Measurements from ENCODE around the gene RTEL1. TPM values are rescaled to one million over a fixed set of nuclear protein-coding genes. Genes with fewer than 3 reads are reported as not detected.
"Not testable (repeated sequence)": the region's sequence is repeated elsewhere in the genome, so short reads cannot be mapped to it uniquely, and the experiment has no call there.

RTEL1 gene
- total RNA-seq, 1 donor from 2014 or later = 4.6 TPM

DNA sequence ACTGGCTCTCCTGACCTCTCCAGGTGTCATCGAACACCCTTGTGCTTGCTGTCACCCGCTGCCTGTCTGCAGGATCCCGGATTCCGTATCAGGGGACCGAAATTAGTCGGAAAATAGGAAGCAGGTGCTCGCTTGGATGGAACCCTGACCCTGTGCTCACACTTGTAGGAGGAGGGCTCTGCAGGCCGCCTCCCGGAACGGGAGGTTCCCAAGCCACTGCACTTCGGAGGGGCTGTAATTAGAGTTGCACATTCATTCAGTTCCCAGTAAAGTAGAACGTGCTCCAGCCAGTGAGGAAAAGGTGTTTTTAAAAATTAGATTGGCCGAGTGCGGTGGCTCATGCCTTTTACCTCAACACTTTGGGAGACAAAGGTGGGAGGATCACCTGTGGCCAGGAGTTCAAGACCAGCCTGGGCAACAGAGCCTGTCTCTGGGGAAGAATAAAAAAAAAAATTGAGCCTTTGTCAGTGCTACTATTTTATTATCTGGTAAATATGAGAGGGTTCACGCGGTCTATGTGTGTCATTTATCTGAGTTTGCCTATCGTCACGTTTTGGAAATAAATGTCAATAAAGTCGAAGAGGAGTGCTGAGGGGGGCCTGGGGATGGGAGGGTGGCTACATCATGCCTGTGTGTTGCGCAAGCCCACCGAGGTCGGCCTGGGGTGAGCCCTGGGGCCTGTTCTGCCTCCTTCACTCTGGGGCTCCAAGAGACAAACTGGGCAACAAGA, 29.7 kb upstream of the RTEL1 start:
- peak; percentile 85 to 86 for DNase-seq (ENCODE audit: low read depth in 2 of 2)

GRCh38 chr20:63630956-63631355, 27.2 kb upstream of the RTEL1 start:
- DNase-seq (ENCODE audit: low read depth in 2 of 2) = not testable (repeated sequence)

GRCh38 chr20:63631426-63631825, 26.7 kb upstream of the RTEL1 start:
- DNase-seq (ENCODE audit: low read depth in 2 of 2) = peak in 1 of 2 donors; percentile 61

DNA sequence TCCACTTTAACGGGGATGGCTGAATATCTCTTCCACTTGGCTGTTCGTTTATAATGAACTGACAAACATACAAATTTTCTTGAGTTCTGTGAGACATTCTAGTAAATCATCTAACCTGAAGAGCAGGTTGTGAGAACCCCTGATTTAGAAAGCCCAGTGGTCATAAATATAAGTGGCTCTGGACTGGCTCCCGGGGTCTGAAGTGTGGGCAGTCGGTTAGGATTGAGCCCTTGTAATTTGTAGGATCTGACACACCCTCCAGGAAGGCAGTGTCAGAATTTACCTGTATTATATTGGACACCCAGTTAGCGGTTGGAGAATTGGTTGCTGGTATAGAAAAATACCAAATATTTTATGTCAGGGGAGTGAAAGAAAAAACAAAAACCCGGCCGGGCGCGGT, 24.4 kb upstream of the RTEL1 start:
- no peak for DNase-seq (ENCODE audit: low read depth in 2 of 2)

GRCh38 chr20:63635431-63636141, 22.5 kb upstream of the RTEL1 start:
- no peak for DNase-seq (ENCODE audit: low read depth in 2 of 2)

GRCh38 chr20:63636752-63637628, 21.1 kb upstream of the RTEL1 start:
- DNase-seq (ENCODE audit: low read depth in 2 of 2) = no peak

DNA sequence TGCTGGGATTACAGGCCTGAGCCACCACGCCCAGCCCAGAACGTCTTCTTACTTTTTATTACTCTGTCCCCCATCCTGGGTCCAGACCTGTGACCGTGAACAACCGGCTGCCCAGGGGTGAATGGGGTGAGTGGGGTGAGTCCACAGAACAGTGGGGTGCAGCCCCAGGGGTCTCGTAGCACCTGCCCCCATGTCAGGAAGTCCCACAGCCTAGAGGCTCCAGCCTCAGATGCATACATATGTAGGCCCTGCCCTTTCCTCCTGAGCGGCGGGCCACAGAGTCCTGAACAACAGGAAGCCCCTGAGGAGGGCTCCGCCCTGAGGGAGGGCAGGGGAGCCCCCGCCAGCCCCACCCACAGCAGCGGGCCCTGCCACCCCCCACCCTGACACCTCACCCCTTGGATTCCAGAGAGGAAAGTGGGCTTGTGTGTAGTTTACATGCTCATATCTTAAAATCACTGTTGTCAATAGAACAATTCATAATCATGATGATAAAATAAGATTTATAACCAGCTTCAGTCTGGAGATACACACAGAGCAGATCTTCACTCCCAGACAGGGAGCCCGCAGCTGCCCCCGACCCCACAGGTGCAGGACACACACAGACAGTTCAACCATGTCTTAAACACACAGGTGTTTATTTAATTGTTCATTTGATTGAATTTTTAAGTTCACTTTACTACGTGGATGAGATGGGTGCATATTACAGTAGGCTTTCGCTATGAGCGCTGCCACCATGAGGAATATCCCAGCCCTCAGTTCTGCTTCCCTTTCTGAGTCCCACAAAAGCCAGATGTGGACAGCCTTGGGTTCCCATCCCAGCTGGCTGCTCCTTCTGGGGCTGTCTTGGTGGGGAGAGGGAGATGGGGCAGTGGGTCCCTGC, 18.8 kb upstream of the RTEL1 start:
- peak; percentile 40 to 52 for DNase-seq (ENCODE audit: low read depth in 2 of 2)

DNA sequence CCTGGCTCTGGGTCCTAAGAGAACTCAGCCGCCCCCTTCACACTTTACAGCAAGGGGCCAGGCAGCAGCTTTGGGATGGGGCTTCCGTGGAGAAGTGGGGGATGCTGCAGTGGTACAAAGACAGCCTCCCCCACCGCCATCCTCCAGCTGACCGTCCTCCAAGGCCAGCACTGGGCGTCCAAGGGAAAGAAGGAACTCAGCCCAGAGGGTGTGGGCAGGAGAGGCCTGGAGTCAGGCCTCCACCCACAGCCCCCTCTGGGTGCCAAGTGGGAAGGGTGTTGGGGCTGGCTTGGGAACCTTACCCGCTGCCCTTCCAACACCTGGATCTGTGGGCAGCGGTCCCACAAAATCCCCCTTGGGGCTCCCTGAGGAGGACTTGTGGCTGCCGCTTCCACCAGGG, 18.0 kb upstream of the RTEL1 start:
- DNase-seq (ENCODE audit: low read depth in 2 of 2) = no peak

DNA sequence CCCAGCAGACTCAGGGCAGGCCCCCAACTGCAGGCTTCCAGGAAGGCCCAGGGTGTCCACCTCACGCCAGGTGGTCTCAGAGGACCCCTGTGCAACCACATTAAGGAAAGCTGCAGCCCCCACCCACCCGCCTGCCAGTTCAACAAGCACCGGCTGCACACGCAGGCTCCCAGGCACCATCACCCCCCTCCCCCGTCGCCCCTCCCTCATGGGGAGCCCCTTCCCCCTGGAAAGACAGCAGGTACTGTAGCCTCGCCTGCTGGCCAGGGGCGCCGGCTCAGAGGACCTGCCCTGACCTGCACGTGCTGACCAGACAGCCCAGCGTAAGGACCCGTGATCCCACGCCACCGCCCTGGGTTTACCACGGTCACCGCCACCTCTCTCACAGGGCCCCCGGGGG, 17.4 kb upstream of the RTEL1 start:
- DNase-seq (ENCODE audit: low read depth in 2 of 2) = not testable (repeated sequence)

- DNase-seq (ENCODE audit: low read depth in 2 of 2) = peak in 1 of 2 donors; percentile 41
These were observed 16.8 kb upstream of the RTEL1 start for GRCh38 chr20:63641146-63641791.

GRCh38 chr20:63641792-63642523, 16.2 kb upstream of the RTEL1 start:
- DNase-seq (ENCODE audit: low read depth in 2 of 2) = peak; percentile 87 to 95

DNA sequence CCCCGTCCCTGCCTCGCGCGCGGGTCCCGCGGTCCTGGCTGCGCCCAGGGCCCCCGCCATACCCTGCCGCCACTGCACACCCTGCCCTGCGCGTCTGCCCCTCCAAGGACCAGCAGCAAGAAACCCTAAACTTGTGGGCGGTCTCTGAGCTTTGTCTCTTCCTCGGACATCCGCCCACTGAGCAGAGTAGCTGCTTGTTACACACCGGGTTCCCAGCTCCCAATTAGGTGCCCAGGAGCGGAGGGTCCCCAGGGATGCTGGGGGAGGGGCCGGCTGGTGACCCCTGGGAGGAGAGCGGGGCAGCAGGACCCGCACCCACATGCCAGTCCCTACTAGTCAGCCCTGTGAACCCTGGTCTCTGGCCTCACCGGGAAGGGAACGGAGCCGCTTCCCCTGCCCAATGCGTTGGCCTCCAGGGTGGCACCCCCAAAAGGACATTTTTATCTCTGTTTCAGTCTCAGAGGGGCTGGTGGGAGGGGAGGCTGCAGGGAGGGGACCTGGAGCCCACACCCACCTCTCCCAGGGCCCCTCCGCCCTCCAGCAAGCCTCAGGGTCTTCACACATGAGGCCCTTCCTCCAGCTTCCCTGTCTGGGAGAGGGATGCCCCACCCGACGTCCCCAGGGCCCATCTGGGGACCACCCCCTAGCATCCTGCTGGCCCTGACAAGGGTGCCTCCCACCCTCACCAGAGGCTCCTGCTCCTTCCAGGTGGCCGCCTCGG, 15.4 kb upstream of the RTEL1 start:
- DNase-seq (ENCODE audit: low read depth in 2 of 2) = no peak

DNA sequence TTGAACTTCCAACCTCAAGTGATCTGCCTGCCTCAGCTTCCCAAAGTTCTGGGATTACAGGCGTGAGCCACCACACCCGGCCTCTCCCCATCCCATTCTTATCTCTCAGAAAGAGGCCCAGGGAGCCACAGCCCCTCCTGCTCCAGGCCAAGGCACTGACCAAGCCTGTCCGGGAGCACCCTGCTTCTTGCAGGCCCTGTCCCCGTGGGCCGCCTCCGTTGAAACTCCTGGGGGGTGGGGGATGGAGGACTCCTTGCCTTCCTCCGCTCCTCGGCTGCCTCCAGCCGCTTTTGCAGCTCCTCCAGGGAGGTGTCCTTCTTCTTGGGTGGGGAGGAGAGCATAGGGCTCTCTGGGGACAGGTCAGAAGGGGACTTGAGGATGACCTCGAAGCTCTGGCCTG, 14.6 kb upstream of the RTEL1 start:
- no peak for DNase-seq (ENCODE audit: low read depth in 2 of 2)

GRCh38 chr20:63643946-63644345, 14.2 kb upstream of the RTEL1 start:
- no peak for DNase-seq (ENCODE audit: low read depth in 2 of 2)

DNA sequence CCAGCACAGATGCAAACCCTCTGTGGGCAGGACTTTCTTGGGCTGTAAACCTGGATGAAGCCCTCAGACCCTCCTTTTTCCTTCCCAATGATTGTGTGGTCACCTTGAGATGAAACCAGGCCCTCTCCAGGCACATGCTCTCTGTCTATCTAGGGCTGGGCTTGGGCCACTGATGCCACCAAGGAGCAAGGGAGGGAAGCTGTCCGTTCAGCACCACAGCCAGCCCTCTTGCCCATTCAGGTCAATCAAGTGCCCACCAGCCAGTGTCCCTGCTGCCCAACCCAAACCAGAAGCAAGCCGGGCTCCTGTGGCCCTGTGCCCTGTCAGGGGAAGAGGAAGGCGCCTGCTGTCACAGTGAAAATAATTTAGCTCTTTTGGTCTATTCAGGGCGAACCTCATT, 12.9 kb upstream of the RTEL1 start:
- DNase-seq (ENCODE audit: low read depth in 2 of 2) = no peak

DNA sequence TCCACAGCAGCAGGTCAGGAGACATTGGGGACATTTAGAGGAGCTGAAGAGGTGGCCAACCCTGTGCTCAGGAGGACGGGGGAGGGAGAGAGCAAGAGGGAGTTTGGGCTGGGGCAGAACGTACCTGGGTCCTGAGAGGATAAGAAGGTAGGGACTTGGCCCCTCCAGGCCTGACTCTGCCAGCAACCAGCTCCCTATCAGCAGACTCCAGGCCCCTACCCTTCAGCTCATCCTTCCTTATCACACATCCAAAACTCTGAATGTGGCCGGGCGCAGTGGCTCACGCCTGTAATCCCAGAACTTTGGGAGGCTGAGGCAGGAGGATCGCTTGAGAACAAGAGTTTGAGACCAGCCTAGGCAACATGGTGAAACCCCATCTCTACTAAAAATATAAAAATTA, 9.9 kb upstream of the RTEL1 start:
- no peak for DNase-seq (ENCODE audit: low read depth in 2 of 2)

DNA sequence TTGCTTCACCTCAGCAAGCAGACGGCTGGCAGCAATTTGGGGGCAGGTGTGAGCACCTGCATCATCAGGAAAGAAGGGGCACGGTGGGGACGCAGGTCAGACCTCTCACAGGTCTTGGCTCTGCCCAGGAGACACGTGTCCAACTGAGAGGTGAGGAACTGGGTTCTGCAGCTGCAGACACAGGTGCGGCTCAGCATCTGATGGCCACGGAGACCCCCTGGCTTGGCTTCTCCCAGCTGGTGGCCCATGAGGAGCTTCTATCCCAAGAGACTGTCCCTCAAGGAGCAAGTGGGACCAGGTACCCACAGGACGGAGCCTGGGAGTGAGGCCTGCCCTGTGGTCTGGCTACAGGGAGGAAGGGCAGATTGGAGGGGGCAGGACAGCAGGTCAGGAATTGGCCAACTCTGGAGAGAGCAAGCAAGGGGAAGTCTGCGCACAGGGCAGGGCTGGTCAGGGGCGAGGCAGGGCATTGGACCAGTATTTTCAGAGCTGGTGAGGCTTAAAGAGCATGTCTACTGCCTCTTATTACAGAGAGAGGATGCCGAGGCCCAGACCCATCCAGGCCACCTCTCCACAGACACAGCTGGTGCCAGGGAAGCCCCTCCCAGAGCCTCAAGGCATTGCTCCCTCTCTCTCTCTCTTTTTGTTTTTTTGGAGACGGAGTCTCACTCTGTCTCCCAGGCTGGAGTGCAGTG, 9.1 kb upstream of the RTEL1 start:
- no peak for DNase-seq (ENCODE audit: low read depth in 2 of 2)

DNA sequence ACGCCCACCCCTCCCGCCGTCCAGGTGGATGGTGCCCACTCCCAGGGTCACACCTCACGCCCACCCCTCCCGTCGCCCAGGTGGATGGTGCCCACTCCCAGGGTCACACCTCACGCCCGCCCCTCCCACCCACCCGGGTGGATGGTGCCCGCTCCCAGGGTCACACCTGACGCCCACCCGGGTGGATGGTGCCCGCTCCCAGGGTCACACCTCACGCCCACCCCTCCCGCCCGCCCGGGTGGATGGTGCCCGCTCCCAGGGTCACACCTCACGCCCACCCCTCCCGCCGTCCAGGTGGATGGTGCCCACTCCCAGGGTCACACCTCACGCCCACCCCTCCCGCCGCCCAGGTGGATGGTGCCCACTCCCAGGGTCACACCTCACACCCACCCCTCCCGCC, 7.6 kb upstream of the RTEL1 start:
- DNase-seq (ENCODE audit: low read depth in 2 of 2) = not testable (repeated sequence)

DNA sequence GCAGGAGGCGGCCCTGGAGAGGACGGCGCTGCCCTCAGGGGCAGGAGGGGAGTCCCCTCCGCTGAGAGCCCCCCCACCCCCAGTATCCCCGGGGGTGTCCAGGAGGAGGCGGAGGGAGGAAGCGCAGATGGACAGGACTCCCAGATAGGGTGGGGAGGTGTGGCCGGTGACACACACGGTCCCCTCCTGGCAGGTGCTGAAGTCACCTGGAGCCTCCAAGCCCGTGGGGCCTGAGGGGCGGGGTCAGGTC, 6.2 kb upstream of the RTEL1 start:
- no peak for DNase-seq (ENCODE audit: low read depth in 2 of 2)

All from lung microvascular endothelial cell (primary cell).